ENCODE results near the gene LHFPL3. TPM values are rescaled to one million over a fixed set of nuclear protein-coding genes. Genes with fewer than 3 reads are reported as not detected.

LHFPL3 gene
- total and polyA plus RNA-seq, 2 of the 13 experiments (the other 11 are each of a cell fraction or from before 2014, with no cell fraction given) = not detected

DNA sequence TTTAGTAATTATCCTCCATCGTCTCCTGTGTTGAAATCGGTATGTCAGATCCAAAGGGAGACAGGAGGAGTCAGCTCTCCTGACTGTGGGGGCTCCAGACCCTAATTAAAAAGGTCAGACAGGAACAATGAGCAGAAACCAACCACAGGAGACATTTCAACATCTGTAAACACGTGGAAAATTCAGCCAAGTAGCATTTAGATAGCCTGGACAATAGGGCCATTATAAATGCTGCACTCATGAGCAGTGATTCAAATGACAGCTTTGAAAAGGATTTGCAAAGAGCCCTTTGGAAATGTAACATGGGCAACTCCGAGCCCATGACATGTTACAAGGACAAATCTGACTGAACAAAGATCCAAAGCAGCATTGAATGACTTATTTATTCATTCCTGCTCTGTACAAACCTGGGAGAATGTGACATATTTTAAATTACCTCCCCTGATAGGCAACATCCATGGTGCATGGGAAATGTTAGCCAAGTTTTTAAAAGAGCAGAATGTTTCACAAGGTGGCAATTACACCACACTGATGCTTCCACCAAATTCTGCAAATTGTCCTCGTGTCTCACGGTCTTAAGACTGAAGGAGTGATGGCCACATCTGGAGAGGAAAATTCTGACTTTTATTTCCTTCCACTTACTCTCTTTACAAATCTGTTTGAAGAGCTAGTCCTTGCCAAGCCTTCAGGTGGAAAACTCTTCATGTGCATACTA is 572.3 kb downstream of the LHFPL3 start (continued):
- TF ChIP-seq, protein P1, sequence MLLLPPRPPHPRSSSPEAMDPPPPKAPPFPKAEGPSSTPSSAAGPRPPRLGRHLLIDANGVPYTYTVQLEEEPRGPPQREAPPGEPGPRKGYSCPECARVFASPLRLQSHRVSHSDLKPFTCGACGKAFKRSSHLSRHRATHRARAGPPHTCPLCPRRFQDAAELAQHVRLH (CRISPR knock-in tag; IDR thresholded peaks at IDR 0.05; ENCODE audit: borderline replicate concordance, low read depth) = no peak
- TF ChIP-seq HMG20A (CRISPR knock-in tag; IDR thresholded peaks at IDR 0.05; ENCODE audit: borderline replicate concordance) = peak; percentile 78; the same call in 1 of the 2 replicates
- TF ChIP-seq SMARCE1 (IDR thresholded peaks at IDR 0.05; ENCODE audit: borderline replicate concordance) = no peak
- no peak for TF ChIP-seq TRIM24 (CRISPR knock-in tag; IDR thresholded peaks at IDR 0.05)
- no peak for TF ChIP-seq ZBTB7B (CRISPR knock-in tag; IDR thresholded peaks at IDR 0.05)
- TF ChIP-seq, protein P2, sequence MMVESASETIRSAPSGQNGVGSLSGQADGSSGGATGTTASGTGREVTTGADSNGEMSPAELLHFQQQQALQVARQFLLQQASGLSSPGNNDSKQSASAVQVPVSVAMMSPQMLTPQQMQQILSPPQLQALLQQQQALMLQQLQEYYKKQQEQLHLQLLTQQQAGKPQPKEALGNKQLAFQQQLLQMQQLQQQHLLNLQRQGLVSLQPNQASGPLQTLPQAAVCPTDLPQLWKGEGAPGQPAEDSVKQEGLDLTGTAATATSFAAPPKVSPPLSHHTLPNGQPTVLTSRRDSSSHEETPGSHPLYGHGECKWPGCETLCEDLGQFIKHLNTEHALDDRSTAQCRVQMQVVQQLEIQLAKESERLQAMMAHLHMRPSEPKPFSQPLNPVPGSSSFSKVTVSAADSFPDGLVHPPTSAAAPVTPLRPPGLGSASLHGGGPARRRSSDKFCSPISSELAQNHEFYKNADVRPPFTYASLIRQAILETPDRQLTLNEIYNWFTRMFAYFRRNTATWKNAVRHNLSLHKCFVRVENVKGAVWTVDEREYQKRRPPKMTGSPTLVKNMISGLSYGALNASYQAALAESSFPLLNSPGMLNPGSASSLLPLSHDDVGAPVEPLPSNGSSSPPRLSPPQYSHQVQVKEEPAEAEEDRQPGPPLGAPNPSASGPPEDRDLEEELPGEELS (CRISPR knock-in tag; IDR thresholded peaks at IDR 0.05) = 0 out of 2 replicates have a peak, but pooled peaks have one; percentile 40
- no peak for TF ChIP-seq ZFAT (CRISPR knock-in tag; conservative IDR thresholded peaks at IDR 0.05)
- no peak for TF ChIP-seq ZMAT3 (CRISPR knock-in tag; conservative IDR thresholded peaks at IDR 0.05)
- no peak for TF ChIP-seq HNRNPL (IDR thresholded peaks at IDR 0.05; ENCODE audit: low read depth, low read length)
- no peak for TF ChIP-seq ZNF713 (CRISPR knock-in tag; IDR thresholded peaks at IDR 0.05)
- no peak for TF ChIP-seq JUNB (CRISPR knock-in tag; IDR thresholded peaks at IDR 0.05; ENCODE audit: borderline replicate concordance)
- no peak for TF ChIP-seq TCF7L2 (IDR thresholded peaks at IDR 0.05; ENCODE audit: low read depth, low read length)
- TF ChIP-seq AHR (CRISPR knock-in tag; IDR thresholded peaks at IDR 0.05) = no peak
- no peak for TF ChIP-seq YEATS4 (CRISPR knock-in tag; IDR thresholded peaks at IDR 0.05; ENCODE audit: borderline replicate concordance)
- peak; percentile 36; the same call in 1 of the 2 replicates for TF ChIP-seq GATAD2A (CRISPR knock-in tag; IDR thresholded peaks at IDR 0.05)
- TF ChIP-seq SOX5 (CRISPR knock-in tag; IDR thresholded peaks at IDR 0.05; ENCODE audit: borderline replicate concordance) = peak; percentile 97
- TF ChIP-seq ZNF780A (CRISPR knock-in tag; IDR thresholded peaks at IDR 0.05) = no peak
- TF ChIP-seq KLF16 (CRISPR knock-in tag; IDR thresholded peaks at IDR 0.05) = no peak
- no peak for TF ChIP-seq ZFP36L1 (CRISPR knock-in tag; IDR thresholded peaks at IDR 0.05)
- no peak for TF ChIP-seq ZNF777 (CRISPR knock-in tag; IDR thresholded peaks at IDR 0.05)
- TF ChIP-seq, protein P3, sequence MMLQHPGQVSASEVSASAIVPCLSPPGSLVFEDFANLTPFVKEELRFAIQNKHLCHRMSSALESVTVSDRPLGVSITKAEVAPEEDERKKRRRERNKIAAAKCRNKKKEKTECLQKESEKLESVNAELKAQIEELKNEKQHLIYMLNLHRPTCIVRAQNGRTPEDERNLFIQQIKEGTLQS (CRISPR knock-in tag; IDR thresholded peaks at IDR 0.05) = no peak
- TF ChIP-seq ZNF33B (CRISPR knock-in tag; IDR thresholded peaks at IDR 0.05) = no peak
- no peak for TF ChIP-seq HOXA9 (CRISPR knock-in tag; IDR thresholded peaks at IDR 0.05; ENCODE audit: borderline replicate concordance)
- TF ChIP-seq ZNF264 (CRISPR knock-in tag; IDR thresholded peaks at IDR 0.05) = no peak
- TF ChIP-seq CENPX (CRISPR knock-in tag; IDR thresholded peaks at IDR 0.05) = no peak
- TF ChIP-seq GATA4 (IDR thresholded peaks at IDR 0.05; ENCODE audit: borderline replicate concordance, low read depth) = no peak
- no peak for TF ChIP-seq CHCHD3 (CRISPR knock-in tag; IDR thresholded peaks at IDR 0.05)
- TF ChIP-seq ZBTB20 (CRISPR knock-in tag; IDR thresholded peaks at IDR 0.05; ENCODE audit: borderline replicate concordance, low read depth) = no peak
- peak; percentile 99 for TF ChIP-seq GFI1 (CRISPR knock-in tag; IDR thresholded peaks at IDR 0.05; ENCODE audit: borderline replicate concordance)
- no peak for TF ChIP-seq RBAK (CRISPR knock-in tag; IDR thresholded peaks at IDR 0.05)
- TF ChIP-seq MXI1 (IDR thresholded peaks at IDR 0.05; ENCODE audit: borderline replicate concordance, low read depth, low read length) = no peak
- no peak for TF ChIP-seq ELF4 (CRISPR knock-in tag; IDR thresholded peaks at IDR 0.05; ENCODE audit: borderline replicate concordance)
